Suprapubic skin (tissue), 3 donors: ENCODE data around the gene SPCS1.

Source experiments
- POLR2A ChIP-seq, 2 donors: fragments of 450-650 bp; IDR thresholded peaks; one replicate each; pipeline ENCODE4 v1.6.1; 2017; ENCODE audit warnings: antibody characterized with exemption in 2 of 2, mild to moderate bottlenecking in 2 of 2, moderate library complexity in 2 of 2
- TF ChIP-seq, protein P1 (sequence below), 2 donors: fragments of 200-600 bp in 1 of 2; fragments of 450-650 bp in 1 of 2; sonication (generic) in 1 of 2; IDR thresholded peaks; one replicate each; pipeline ENCODE4 v1.5.1; 2016 to 2019; ENCODE audit warnings: antibody characterized with exemption in 2 of 2, mild to moderate bottlenecking in 1 of 2, moderate library complexity in 1 of 2

- TF ChIP-seq, protein P1, sequence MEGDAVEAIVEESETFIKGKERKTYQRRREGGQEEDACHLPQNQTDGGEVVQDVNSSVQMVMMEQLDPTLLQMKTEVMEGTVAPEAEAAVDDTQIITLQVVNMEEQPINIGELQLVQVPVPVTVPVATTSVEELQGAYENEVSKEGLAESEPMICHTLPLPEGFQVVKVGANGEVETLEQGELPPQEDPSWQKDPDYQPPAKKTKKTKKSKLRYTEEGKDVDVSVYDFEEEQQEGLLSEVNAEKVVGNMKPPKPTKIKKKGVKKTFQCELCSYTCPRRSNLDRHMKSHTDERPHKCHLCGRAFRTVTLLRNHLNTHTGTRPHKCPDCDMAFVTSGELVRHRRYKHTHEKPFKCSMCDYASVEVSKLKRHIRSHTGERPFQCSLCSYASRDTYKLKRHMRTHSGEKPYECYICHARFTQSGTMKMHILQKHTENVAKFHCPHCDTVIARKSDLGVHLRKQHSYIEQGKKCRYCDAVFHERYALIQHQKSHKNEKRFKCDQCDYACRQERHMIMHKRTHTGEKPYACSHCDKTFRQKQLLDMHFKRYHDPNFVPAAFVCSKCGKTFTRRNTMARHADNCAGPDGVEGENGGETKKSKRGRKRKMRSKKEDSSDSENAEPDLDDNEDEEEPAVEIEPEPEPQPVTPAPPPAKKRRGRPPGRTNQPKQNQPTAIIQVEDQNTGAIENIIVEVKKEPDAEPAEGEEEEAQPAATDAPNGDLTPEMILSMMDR (IDR thresholded peaks at IDR 0.05) = no peak
- no peak for TF ChIP-seq POLR2A (IDR thresholded peaks at IDR 0.05)
These were observed 17.6 kb upstream of the SPCS1 start for GRCh38 chr3:52688266-52688665.
